KBM-7 (cell line): Measurements from ENCODE around the gene TRAPPC3L.

Source experiments
- DNase-seq: peaks from one replicate; pipeline ENCODE4 v3.0.0-alpha.2; 2015
- in situ Hi-C: fragments of 300-500 bp; cut with MboI; formaldehyde crosslinking; loops from 2 replicates; pipeline ENCODE4 v1.14.3; 2020; ENCODE audit warnings: low sequenced_read_pairs, low pct_unique_long_range_greater_than_20kb, mixed read lengths

The TRAPPC3L gene

DNA sequence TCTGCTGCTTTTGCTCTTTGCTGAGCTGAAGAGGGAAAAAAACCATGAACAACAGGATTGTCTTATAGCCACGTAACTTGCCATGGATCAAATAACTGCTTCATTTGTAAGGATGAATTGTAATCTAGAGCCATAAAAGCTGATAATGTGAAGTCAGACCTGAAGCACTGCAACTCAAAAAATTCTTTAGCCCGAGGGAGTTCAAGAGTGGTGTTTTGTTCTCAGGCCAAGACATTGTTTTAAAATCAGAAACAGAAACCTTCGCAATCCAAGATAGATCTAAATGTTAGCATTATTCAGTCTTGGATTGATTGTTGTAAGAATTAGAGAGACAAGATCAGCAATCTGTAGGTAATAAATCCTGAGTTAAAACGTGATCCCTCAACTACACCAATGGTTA is at the start of gene TRAPPC3L:
Gene TRAPPC3L (minus strand): TSS at position 34 of the 400 bp plus-strand sequence. CDS start 170 bp downstream, outside the sequence.
- DNase-seq = no peak
- in situ Hi-C loops = no loop called here

DNA sequence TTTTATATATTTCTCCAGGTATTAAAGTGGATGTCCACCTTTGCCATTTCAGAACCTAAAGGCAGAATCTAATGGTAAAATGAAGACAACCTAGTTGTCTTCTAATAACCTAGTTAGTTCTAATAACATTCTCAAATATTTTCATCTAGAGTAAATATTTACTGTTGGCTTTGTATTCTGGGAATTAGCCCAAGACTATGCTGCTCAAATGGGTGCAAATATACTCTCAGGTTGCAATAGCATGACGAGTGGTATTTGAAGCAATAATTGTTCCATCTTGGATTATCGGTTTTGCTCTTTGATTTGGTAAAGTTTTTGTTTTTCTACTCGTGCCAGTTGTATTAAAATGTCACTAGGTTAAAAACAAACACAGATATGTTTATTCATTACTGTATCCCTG is 49.8 kb upstream of the TRAPPC3L start:
- in situ Hi-C loops = no loop called here
- DNase-seq = no peak

DNA sequence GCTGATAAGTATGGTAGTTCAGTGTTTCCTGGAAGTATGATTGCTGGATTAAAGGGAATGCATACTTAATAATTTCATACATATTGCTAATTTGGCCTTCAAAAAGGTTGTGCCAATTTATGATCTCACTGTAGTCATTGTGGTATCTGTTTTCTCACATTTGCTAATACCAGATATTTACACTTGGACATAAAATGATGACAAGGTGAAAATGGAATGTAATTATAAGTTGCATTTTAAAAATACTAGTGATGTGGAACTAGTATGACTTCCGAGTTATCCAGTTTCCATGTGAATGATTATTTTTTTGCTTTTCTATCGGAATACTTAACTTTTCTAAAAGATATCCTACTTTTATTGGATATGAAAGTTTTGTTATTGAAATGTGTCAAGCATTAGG is 41.3 kb upstream of the TRAPPC3L start:
- DNase-seq = no peak
- in situ Hi-C loops = no loop called here

DNA sequence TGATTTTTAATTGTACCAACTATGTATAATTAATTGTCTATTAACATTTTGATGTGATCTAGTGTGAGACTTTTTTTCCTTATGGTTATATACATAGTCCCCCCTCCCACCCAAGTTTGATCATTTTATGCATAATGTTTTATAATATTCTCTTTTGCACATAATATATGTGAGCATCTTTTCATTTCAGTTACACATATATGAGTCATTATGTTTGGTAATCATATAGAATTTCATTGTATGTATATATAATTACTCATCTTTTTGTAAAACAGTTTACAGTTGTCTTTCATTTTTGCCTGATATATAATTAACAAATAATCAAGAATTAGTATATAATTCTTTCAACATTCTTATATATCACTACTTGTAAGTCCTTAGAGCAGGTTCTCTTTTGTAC is 40.8 kb upstream of the TRAPPC3L start:
- in situ Hi-C loops = no loop called here
- DNase-seq = no peak

DNA sequence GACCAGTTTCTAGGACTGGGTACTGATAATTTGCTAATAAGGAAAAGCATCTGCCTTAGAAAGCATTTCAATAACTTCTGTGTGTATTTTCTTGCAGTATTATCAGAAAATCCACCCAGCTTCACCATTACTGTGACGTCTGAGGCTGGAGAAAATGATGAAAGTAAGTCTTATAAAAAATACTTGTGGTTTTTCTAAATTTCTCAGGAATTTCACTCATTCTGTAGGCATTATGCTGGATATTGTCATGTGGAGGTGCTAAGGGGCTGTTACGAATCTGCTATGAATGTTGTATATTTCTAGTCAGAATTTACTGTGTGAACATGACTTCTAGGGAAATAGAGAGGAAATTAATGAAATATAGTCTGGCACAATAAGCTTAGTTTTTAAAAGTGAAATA is 34.7 kb upstream of the TRAPPC3L start:
- in situ Hi-C loops = no loop called here
- no peak for DNase-seq

DNA sequence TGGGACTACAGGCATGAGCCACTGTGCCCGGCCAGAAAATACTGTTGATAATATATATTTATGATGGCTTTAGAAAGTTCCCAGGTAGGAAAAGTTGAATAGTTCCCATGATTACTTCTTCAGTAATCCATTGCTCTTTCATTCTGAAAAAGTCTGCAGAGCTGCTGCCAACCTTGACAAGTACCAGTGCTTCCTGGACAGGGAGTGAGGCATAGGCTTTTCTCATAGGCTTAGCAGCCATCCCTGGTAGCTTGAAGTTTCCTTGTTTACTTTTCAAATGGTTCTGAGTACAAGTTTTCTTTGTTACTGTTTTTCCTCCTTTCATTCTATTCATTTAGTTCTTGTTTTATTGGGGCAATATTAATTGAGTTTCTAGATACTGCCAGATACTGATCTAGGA is 33.7 kb upstream of the TRAPPC3L start:
- in situ Hi-C loops = no loop called here
- DNase-seq = no peak

DNA sequence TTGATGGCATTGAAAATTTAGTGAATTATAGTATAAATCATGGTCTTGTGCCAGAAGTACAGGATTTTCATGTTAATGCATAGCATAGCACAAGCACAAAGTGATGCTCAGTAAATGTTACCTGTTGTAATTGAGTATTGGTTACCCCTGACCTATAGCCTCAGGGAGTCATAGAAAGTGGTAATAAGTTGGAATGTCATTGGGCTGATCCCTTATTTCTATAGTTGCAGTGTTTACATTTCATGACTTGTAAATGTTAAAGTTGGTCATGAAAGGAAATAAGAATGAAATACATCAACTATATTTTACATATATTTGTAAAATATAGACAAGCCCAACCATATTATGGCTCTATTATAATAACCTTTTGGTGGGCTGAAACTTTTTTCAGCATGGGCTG is 32.9 kb upstream of the TRAPPC3L start:
- in situ Hi-C loops = no loop called here
- DNase-seq = no peak

DNA sequence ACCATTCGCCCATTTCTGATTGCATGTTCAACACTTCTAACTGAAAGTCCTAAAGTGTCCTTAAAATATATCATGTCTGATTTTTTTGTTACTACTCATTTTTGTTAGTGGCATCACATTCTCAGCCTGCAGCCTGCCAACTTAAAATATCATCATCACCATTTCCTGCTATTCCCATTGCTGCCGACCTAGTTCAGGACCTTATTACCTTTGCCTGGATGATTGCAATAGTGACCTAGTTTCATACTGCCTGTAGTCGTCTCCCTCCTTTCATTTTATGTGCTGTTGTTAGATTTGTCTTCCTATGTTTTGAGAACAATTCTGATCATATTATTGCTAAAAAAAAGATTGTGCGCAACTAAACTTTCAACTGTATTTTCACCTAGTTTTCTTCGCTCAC is 32.0 kb upstream of the TRAPPC3L start:
- in situ Hi-C loops = no loop called here
- DNase-seq = no peak

DNA sequence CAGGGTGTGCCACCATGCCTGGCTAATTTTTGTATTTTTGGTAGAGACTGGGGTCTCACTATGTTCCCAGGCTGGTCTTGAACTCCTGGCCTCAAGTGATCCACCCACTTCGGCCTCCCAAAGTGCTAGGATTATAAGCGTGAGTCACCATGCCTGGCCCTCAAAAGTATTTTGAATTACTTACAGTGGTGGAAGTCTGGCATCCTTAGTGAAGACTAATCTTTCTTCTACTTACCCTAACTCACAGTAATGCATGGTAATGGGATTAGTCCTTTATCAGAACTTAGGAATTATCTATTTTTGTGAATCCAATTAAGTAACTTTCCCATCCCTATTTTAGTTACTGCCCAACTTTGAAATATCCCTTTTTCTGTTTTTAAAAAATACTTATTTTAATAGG is 29.7 kb upstream of the TRAPPC3L start:
- DNase-seq = no peak
- in situ Hi-C loops = no loop called here

DNA sequence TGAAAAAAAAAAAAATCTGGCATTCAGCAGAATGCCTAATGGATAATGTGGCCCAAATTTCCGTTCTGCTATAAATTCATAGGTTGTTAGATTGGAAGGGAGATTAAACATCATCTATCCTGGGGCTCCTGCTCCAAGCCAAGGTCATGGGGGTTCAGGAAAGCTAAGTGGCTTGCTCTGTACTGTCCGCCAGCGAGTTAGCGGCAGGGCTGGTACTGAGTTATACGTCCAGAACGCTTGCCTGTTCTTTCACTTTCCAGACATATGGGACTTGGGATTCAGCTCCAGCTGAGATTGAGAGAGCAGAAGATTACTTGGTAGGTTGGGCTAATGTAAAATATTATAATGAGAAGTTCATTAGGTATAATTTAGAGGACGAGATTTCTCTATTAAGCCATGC is 26.7 kb upstream of the TRAPPC3L start:
- DNase-seq = peak; percentile 24
- in situ Hi-C loops = no loop called here

DNA sequence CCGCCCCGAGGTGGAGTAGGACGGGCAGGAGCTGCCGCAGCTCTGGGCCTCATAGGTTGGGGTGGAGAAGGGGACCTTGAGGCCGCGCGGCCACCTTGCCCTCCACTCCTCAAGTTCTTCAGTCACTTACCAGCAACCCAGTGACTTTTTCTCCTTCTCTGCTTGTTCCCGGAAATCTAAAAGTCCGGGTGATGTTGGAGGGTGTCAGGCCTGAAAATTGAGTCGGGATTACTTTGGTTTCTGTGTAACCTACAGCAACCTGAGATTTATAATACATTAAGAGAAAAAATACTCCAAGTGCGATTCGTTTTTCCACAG is 26.2 kb upstream of the TRAPPC3L start:
- in situ Hi-C loops = no loop called here
- no peak for DNase-seq

DNA sequence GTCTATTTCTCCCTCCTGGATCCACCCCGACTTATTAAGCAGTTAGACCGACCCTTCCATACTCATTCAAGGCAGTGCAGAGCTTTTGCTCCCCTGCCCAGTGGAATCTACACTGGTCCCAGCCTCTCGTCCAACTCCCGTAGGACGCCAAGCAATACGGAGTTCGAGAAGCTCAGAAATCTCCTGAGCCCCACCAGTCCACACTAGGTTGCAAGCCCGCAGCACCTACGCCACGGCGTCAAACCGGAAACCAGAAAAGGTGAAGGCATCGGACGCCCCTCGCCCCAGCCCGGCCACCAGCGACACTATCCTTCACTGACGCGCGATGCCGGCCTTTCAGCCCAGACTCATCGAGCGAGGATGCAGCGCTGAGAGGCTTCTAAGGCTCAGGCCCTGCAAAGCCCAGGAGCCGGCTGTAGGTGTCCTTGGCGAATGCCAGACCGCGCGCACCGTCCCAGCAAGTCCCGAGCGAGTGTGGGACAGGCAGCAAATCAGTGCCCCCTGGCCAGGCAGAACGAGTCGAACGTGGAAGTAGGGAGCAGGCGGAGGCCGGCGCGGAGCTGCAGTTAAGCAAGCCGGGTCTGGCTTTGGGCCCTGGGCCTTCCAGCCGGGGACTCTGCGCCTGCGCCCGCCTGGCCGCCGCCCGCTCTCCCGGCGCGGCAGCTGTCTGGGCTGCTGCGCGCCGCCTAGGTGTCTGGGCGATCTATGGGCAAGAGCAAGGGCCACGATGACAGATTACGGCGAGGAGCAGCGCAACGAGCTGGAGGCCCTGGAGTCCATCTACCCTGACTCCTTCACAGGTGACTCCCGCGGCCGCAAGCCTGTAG is 25.6 kb upstream of the TRAPPC3L start, which contains the start of gene RWDD1:
Gene RWDD1 (plus strand): TSS at position 649 of the 827 bp plus-strand sequence. CDS start 79 bp downstream, at position 728.
- in situ Hi-C loops = no loop called here

DNA sequence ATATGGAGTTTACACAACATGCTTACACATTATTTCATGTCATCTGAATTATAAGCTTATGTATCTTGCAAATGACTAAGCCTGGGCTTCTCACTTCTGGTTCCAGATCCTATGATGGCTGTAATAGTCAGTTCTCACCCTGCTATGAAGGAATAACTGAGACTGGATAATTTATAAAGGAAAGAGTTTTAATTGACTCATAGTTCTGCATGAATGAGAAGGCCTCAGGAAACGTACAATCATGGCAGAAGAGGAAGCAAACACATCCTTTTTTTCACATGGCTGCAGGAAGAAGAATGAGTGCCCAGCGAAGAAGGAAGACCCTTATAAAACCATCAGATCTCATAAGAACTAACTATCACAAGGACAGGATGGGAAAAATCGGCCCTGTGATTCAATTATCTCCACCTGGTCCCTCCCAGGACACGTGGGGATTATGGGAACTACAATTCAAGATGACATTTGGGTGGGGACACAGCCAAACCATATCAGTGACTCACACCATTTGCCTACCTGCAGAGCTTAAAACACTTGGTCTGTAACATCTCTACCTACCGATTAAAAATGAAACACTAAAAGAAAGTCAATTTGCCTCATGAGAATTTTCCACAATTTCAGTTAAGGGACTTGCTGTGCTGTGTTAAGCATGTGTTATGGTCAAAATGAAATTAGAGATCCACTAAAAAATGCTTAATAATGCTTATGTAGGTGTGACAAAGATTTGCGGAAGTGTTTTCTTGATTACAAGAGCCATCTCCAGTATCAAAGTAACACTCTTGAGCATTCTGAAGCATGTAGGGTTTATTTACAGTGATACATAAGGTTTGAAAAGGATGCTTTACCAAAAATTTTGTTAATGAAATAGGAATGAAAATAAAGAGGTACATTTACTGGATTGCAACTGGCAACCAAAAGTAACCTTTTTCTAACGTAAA is 23.6 kb upstream of the TRAPPC3L start:
- in situ Hi-C loops = no loop called here
- DNase-seq = peak; percentile 48

More for the DNA sequence above, 25.6 kb upstream of the TRAPPC3L start, which contains the start of gene RWDD1:
- DNase-seq = peak; percentile 99

DNA sequence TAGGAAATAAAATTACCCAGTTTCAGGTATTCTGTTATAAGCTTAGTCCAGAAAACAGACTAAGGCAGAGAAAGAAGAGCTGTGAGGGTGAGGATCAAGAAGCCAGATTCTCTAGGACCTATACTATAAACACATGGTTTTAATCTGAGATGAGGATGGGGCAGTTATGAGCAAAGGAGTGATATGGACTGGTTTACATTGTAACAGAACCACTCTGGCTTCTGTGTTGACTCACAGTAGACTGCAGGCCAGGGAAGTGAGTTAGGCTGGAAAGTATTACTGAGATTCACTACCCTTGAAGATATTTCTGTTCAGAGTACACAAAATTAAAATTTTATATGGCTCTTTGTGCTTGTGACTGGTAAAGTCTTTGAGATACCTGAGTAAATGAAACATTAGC is 22.6 kb upstream of the TRAPPC3L start:
- DNase-seq = no peak
- in situ Hi-C loops = no loop called here

DNA sequence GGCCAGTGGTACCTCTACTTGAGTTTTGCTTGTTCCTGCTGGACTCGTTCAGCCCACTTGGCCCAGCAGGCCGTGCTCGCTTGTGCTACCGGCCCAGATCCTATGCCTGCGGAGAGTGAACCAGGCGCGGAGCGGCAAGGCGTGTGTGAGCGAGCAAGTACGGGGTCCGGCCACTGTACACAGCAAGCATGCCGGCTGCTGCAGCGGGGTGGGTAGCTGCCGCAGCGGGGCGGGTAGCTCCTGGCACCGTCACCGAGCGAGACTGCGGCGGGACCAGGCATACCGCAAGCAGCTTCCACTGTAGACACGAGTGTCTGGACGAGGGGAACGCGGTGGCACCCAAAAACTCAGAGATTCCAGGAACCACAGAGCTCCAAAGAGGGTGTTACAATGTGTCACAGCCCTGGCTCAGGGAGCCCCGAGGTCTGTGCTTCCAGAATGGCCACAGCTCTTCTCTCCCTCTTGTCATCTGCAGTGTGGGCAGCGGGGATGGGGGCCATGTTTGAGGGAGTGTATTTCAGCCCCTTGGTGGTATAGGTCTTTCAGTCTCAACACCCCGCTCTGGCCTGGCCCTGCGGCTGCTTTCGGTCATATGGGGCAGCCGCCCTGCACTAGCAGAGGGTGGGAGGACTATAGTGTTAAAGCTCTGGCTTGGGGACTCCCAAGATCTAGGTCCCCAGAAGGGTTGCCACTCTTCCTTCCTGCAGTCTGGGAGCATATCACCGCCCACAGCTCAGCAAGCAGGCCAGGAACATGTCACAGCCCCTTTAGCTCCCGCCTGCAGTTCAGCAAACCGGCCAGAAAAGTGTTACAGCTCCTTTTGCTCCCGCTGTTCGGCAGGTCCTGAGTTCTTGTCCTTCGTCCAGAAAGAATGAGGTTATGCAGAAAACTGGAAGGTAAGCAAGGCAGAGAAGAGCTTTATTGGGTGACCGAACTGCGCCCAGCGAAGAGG is 19.7 kb upstream of the TRAPPC3L start:
- DNase-seq = no peak
- in situ Hi-C loops = no loop called here

DNA sequence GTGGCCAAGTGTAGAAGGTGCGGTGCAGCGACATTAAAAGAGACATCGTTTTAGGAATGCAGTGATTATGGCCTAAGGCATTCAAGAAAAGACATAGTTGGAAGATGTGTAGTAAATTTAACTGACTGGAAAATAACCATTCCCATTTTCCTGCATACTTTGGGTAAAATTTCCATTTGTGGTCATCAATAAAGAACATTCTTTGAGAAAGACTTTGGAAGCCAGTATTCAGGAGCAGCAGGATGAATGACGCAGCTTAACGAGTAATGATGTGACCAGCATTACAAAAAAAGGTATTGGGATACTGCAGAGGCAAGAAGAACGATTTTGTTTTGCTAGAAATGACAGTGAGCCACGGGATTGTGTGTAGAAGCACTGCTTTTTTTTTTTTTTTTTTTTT is 18.8 kb upstream of the TRAPPC3L start:
- DNase-seq = no peak

DNA sequence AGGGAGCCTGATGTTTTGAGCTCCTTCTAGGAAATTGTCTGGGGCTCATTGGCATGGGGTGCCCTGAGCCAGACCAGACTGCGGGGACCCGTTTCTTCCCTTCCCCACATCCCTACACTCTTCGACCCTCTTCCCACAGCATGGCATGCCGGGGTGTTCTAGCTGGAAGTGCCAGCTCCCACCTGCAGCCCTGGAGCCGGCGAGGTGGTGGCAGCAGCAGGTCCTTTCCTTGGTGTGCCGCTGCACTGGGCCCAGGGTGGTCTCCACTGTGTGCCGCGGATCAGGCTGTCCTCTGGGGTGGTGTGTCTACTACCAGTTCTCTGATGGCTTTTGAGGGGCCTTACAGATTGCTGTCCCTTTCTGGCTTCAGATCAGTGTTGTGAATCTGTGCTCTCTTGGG is 18.3 kb upstream of the TRAPPC3L start:
- no peak for DNase-seq
- in situ Hi-C loops = no loop called here

More for the DNA sequence above, 18.8 kb upstream of the TRAPPC3L start:
- in situ Hi-C loops = no loop called here

DNA sequence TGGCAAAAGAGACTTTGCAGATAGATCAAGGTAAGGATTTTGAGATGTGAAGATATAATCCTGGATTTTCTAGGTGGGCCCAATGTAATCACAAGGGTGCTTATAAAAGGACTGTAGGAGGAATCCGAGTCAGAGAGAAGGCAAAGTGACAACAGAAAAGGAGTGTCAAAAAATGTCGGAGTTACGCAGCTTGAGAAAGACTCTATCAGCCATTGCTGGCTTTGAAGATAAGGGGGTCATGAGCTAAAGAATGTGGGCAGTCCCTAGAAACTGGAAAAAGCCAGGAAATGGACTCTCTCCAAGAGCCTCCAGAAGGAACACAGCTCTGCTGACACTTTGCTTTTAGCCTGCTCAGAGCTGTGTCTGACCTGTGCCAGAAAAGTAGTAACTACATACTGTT is 17.1 kb upstream of the TRAPPC3L start:
- DNase-seq = no peak
- in situ Hi-C loops = no loop called here

DNA sequence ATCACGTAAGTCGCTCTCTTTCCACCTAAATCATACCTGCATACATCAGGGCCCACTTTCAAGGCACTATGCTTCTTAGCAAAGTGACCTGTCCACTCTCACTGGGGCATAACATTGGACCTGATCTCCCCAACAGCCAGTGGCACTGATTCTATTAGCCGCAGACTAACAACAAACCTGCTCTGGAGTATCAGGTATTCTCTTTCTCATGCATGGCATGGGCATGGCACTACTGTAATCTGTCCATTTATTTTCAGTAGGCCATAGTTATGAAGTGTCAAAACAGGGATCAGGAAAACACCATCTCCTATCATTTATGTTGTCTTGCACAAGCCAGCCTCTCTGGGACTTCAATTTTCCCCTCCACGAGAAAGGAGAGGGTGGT is 16.5 kb upstream of the TRAPPC3L start:
- DNase-seq = no peak
- in situ Hi-C loops = no loop called here
